ENCODE data around the gene ZBP1. TPM values are rescaled to one million over a fixed set of nuclear protein-coding genes. Genes with fewer than 3 reads are reported as not detected.

ZBP1 gene
- polyA plus RNA-seq, 4 donors = 0.37 to 2.7 (median 1.6) TPM

GRCh38 chr20:57596998-57597939 is 23.0 kb downstream of the ZBP1 start:
- no peaks in the 10 kb centered on the region for H3K9me3 ChIP-seq (ENCODE audit: control insufficient read depth in 2 of 2, insufficient read depth in 1 of 2, low read depth in 1 of 2, low read length in 1 of 2)
- no peak overlapping the region for H3K27ac ChIP-seq (ENCODE audit: low read depth in 1 of 3, low read length in 2 of 3)
- peak; percentile 53 to 81 for DNase-seq
- no peaks in the 10 kb centered on the region for H3K36me3 ChIP-seq (ENCODE audit: control insufficient read depth in 3 of 3, insufficient read depth in 2 of 3, low read depth in 1 of 3, low read length in 3 of 3)
- H3K4me3 ChIP-seq (ENCODE audit: low read depth in 1 of 3, low read length in 3 of 3) = no peak overlapping the region
- 21 to 24% (median 21%) methylated on average over 34 to 39 of the region's 39 CpGs for WGBS, 3 donors
- FAIRE-seq = no peak
- peaks cover 7 to 25% (median 8%) of the 10 kb centered on the region in 3 donors for H3K4me1 ChIP-seq (ENCODE audit: control insufficient read depth in 3 of 3, insufficient read depth in 2 of 3, low read depth in 1 of 3, low read length in 2 of 3)
- H3K27me3 ChIP-seq (ENCODE audit: control insufficient read depth in 3 of 3, insufficient read depth in 3 of 3, low read length in 3 of 3) = no peaks in the 10 kb centered on the region

- Histone ChIP-seq H3K27ac (ENCODE audit: low read depth in 1 of 3, low read length in 2 of 3) (no peak overlapping the region), H3K27me3 (ENCODE audit: control insufficient read depth in 3 of 3, insufficient read depth in 3 of 3, low read length in 3 of 3) (no peaks in the 10 kb centered on the region), H3K36me3 (ENCODE audit: control insufficient read depth in 3 of 3, insufficient read depth in 2 of 3, low read depth in 1 of 3, low read length in 3 of 3) (no peaks in the 10 kb centered on the region), H3K4me3 (ENCODE audit: low read depth in 1 of 3, low read length in 3 of 3) (no peak overlapping the region), H3K4me1 (ENCODE audit: control insufficient read depth in 3 of 3, insufficient read depth in 2 of 3, low read depth in 1 of 3, low read length in 2 of 3) (peaks cover 7 to 25% (median 8%) of the 10 kb centered on the region in 3 donors), H3K9me3 (ENCODE audit: control insufficient read depth in 2 of 2, insufficient read depth in 1 of 2, low read depth in 1 of 2, low read length in 1 of 2) (no peaks in the 10 kb centered on the region)
- WGBS, 3 donors = 64 to 69% (median 67%) methylated on average over 11 of the region's 11 CpGs
- no peak for DNase-seq
- no peak for FAIRE-seq
Measured at GRCh38 chr20:57596358-57596757, 23.9 kb downstream of the ZBP1 start.

GRCh38 chr20:57595041-57596030 is 24.9 kb downstream of the ZBP1 start:
- no peak overlapping the region for H3K27ac ChIP-seq (ENCODE audit: low read depth in 1 of 3, low read length in 2 of 3)

GRCh38 chr20:57594092-57594951 is 25.9 kb downstream of the ZBP1 start:
- Histone ChIP-seq H3K27me3 (ENCODE audit: control insufficient read depth in 3 of 3, insufficient read depth in 3 of 3, low read length in 3 of 3) (no peaks in the 10 kb centered on the region), H3K4me1 (ENCODE audit: control insufficient read depth in 3 of 3, insufficient read depth in 2 of 3, low read depth in 1 of 3, low read length in 2 of 3) (peaks cover 11 to 37% (median 15%) of the 10 kb centered on the region in 3 donors), H3K9me3 (ENCODE audit: control insufficient read depth in 2 of 2, insufficient read depth in 1 of 2, low read depth in 1 of 2, low read length in 1 of 2) (no peaks in the 10 kb centered on the region), H3K4me3 (ENCODE audit: low read depth in 1 of 3, low read length in 3 of 3) (no peak overlapping the region), H3K27ac (ENCODE audit: low read depth in 1 of 3, low read length in 2 of 3) (peak overlapping the region in 1 of 3 donors; percentile 13), H3K36me3 (ENCODE audit: control insufficient read depth in 3 of 3, insufficient read depth in 2 of 3, low read depth in 1 of 3, low read length in 3 of 3) (no peaks in the 10 kb centered on the region)
- FAIRE-seq (no peak), DNase-seq (peak in 1 of 2 donors; percentile 69)
- WGBS, 3 donors = 22 to 33% (median 28%) methylated on average over 24 to 27 of the region's 27 CpGs

More at GRCh38 chr20:57595041-57596030, 24.9 kb downstream of the ZBP1 start:
- H3K4me3 ChIP-seq (ENCODE audit: low read depth in 1 of 3, low read length in 3 of 3) = no peak overlapping the region
- H3K36me3 ChIP-seq (ENCODE audit: control insufficient read depth in 3 of 3, insufficient read depth in 2 of 3, low read depth in 1 of 3, low read length in 3 of 3) = no peaks in the 10 kb centered on the region
- no peaks in the 10 kb centered on the region for H3K9me3 ChIP-seq (ENCODE audit: control insufficient read depth in 2 of 2, insufficient read depth in 1 of 2, low read depth in 1 of 2, low read length in 1 of 2)
- DNase-seq (no peak), FAIRE-seq (no peak)
- no peaks in the 10 kb centered on the region for H3K27me3 ChIP-seq (ENCODE audit: control insufficient read depth in 3 of 3, insufficient read depth in 3 of 3, low read length in 3 of 3)
- peaks cover 8 to 29% (median 13%) of the 10 kb centered on the region in 3 donors for H3K4me1 ChIP-seq (ENCODE audit: control insufficient read depth in 3 of 3, insufficient read depth in 2 of 3, low read depth in 1 of 3, low read length in 2 of 3)
- 81 to 86% (median 83%) methylated on average over 25 of the region's 25 CpGs for WGBS, 3 donors

GRCh38 chr20:57593134-57593886 is 26.9 kb downstream of the ZBP1 start:
- H3K27me3 ChIP-seq (ENCODE audit: control insufficient read depth in 3 of 3, insufficient read depth in 3 of 3, low read length in 3 of 3) = no peaks in the 10 kb centered on the region
- no peaks in the 10 kb centered on the region for H3K9me3 ChIP-seq (ENCODE audit: control insufficient read depth in 2 of 2, insufficient read depth in 1 of 2, low read depth in 1 of 2, low read length in 1 of 2)
- 24 to 44% (median 33%) methylated on average over 17 of the region's 17 CpGs for WGBS, 3 donors
- H3K36me3 ChIP-seq (ENCODE audit: control insufficient read depth in 3 of 3, insufficient read depth in 2 of 3, low read depth in 1 of 3, low read length in 3 of 3) = no peaks in the 10 kb centered on the region
- FAIRE-seq (no peak), DNase-seq (peak in 1 of 2 donors; percentile 66)
- peaks cover 11 to 41% (median 15%) of the 10 kb centered on the region in 3 donors for H3K4me1 ChIP-seq (ENCODE audit: control insufficient read depth in 3 of 3, insufficient read depth in 2 of 3, low read depth in 1 of 3, low read length in 2 of 3)
- peak overlapping the region in 1 of 3 donors; percentile 26 for H3K27ac ChIP-seq (ENCODE audit: low read depth in 1 of 3, low read length in 2 of 3)
- H3K4me3 ChIP-seq (ENCODE audit: low read depth in 1 of 3, low read length in 3 of 3) = no peak overlapping the region

- H3K4me3 ChIP-seq (ENCODE audit: low read depth in 1 of 3, low read length in 3 of 3) = no peak overlapping the region
- peaks cover 0 to 7% of the 10 kb centered on the region in 2 donors for H3K9me3 ChIP-seq (ENCODE audit: control insufficient read depth in 2 of 2, insufficient read depth in 1 of 2, low read depth in 1 of 2, low read length in 1 of 2)
- no peaks in the 10 kb centered on the region for H3K36me3 ChIP-seq (ENCODE audit: control insufficient read depth in 3 of 3, insufficient read depth in 2 of 3, low read depth in 1 of 3, low read length in 3 of 3)
- no peaks in the 10 kb centered on the region for H3K27me3 ChIP-seq (ENCODE audit: control insufficient read depth in 3 of 3, insufficient read depth in 3 of 3, low read length in 3 of 3)
- no peak for DNase-seq
- no peak for FAIRE-seq
- peaks cover 11 to 41% (median 15%) of the 10 kb centered on the region in 3 donors for H3K4me1 ChIP-seq (ENCODE audit: control insufficient read depth in 3 of 3, insufficient read depth in 2 of 3, low read depth in 1 of 3, low read length in 2 of 3)
- no peak overlapping the region for H3K27ac ChIP-seq (ENCODE audit: low read depth in 1 of 3, low read length in 2 of 3)
- WGBS, 3 donors = 76 to 89% (median 82%) methylated on average over 22 of the region's 22 CpGs
Measured at GRCh38 chr20:57592263-57593092, 27.7 kb downstream of the ZBP1 start.
